ENCODE results near the gene EID2B. TPM values are rescaled to one million over a fixed set of nuclear protein-coding genes. Genes with fewer than 3 reads are reported as not detected.
A peak's percentile ranks its signal among the peaks of the same experiment; 100 is the strongest.

Gene EID2B
- total and polyA plus RNA-seq, 2 of the 13 experiments (the other 11 are each of a cell fraction or from before 2014, with no cell fraction given), result 2.5 to 3.7 TPM

DNA sequence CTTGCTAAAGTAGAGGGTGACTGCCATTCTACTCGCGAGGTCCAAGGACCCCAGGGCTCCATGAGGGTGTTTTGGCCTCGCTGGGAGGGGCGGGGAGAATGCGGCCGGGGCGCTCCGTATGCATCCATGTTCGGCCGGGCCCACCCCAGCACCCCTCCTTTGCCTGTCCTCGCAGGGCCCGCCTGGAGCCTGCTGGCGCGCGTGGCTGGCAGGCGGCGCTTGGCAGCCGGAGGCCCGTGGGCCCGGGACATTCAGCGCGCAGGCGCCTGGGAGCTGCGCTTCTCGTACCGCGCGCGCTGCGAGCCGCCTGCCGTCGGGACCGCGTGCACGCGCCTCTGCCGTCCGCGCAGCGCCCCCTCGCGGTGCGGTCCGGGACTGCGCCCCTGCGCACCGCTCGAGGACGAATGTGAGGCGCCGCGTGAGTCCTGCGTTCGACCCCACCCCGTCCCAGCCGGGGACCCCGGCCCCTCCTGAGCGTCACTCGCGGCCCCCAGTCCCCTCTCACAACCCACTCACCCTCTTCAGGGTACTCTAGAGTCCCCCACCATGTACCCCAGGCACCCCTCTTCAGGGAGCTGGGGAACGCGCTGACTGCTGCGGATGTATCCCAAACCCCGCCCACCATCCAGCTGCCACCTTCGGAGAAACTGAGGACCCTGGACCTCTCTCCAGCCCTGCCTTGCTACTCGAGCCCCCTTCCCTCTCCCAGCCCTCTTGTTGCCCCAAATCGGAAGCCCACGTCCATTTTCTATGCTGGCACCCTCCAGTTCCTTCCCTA lies 29.8 kb downstream of the EID2B start (continued):
- TF ChIP-seq, protein P1, sequence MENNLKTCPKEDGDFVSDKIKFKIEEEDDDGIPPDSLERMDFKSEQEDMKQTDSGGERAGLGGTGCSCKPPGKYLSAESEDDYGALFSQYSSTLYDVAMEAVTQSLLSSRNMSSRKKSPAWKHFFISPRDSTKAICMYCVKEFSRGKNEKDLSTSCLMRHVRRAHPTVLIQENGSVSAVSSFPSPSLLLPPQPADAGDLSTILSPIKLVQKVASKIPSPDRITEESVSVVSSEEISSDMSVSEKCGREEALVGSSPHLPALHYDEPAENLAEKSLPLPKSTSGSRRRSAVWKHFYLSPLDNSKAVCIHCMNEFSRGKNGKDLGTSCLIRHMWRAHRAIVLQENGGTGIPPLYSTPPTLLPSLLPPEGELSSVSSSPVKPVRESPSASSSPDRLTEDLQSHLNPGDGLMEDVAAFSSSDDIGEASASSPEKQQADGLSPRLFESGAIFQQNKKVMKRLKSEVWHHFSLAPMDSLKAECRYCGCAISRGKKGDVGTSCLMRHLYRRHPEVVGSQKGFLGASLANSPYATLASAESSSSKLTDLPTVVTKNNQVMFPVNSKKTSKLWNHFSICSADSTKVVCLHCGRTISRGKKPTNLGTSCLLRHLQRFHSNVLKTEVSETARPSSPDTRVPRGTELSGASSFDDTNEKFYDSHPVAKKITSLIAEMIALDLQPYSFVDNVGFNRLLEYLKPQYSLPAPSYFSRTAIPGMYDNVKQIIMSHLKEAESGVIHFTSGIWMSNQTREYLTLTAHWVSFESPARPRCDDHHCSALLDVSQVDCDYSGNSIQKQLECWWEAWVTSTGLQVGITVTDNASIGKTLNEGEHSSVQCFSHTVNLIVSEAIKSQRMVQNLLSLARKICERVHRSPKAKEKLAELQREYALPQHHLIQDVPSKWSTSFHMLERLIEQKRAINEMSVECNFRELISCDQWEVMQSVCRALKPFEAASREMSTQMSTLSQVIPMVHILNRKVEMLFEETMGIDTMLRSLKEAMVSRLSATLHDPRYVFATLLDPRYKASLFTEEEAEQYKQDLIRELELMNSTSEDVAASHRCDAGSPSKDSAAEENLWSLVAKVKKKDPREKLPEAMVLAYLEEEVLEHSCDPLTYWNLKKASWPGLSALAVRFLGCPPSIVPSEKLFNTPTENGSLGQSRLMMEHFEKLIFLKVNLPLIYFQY (CRISPR knock-in tag; IDR thresholded peaks at IDR 0.05; ENCODE audit: borderline replicate concordance), result peak; percentile 77; the same call in 1 of the 2 replicates
- TF ChIP-seq KLF13 (CRISPR knock-in tag; IDR thresholded peaks at IDR 0.05) (no peak), JUN (CRISPR knock-in tag; IDR thresholded peaks at IDR 0.05) (peak; percentile 92), ZFX (CRISPR knock-in tag; IDR thresholded peaks at IDR 0.05; ENCODE audit: low read depth) (peak; percentile 78), RFXANK (CRISPR knock-in tag; IDR thresholded peaks at IDR 0.05) (peak; percentile 64; the same call in 1 of the 2 replicates), CENPT (CRISPR knock-in tag; IDR thresholded peaks at IDR 0.05; ENCODE audit: low read depth) (peak; percentile 100), ERF (CRISPR knock-in tag; IDR thresholded peaks at IDR 0.05) (peak; percentile 97), POLR2G (IDR thresholded peaks at IDR 0.05; ENCODE audit: low read depth, low read length) (no peak), ZNF343 (CRISPR knock-in tag; IDR thresholded peaks at IDR 0.05) (peak; percentile 97), ZNF83 (CRISPR knock-in tag; IDR thresholded peaks at IDR 0.05; ENCODE audit: borderline replicate concordance) (peak; percentile 89; the same call in 1 of the 2 replicates), ZNF230 (CRISPR knock-in tag; IDR thresholded peaks at IDR 0.05) (peak; percentile 93), JDP2 (CRISPR knock-in tag; IDR thresholded peaks at IDR 0.05; ENCODE audit: borderline replicate concordance) (peak; percentile 96), SIX1 (CRISPR knock-in tag; IDR thresholded peaks at IDR 0.05; ENCODE audit: borderline replicate concordance) (no peak), ZNF430 (CRISPR knock-in tag; IDR thresholded peaks at IDR 0.05) (peak; percentile 93), CENPX (CRISPR knock-in tag; IDR thresholded peaks at IDR 0.05) (no peak), PCBP1 (IDR thresholded peaks at IDR 0.05; ENCODE audit: borderline replicate concordance, low read depth, low read length) (no peak), ZSCAN25 (CRISPR knock-in tag; IDR thresholded peaks at IDR 0.05) (peak; percentile 84), NKX3-1 (CRISPR knock-in tag; IDR thresholded peaks at IDR 0.05) (peak; percentile 99)
- TF ChIP-seq, protein P2, sequence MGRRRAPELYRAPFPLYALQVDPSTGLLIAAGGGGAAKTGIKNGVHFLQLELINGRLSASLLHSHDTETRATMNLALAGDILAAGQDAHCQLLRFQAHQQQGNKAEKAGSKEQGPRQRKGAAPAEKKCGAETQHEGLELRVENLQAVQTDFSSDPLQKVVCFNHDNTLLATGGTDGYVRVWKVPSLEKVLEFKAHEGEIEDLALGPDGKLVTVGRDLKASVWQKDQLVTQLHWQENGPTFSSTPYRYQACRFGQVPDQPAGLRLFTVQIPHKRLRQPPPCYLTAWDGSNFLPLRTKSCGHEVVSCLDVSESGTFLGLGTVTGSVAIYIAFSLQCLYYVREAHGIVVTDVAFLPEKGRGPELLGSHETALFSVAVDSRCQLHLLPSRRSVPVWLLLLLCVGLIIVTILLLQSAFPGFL (CRISPR knock-in tag; IDR thresholded peaks at IDR 0.05), result peak; percentile 93; the same call in 1 of the 2 replicates
- TF ChIP-seq, protein P3, sequence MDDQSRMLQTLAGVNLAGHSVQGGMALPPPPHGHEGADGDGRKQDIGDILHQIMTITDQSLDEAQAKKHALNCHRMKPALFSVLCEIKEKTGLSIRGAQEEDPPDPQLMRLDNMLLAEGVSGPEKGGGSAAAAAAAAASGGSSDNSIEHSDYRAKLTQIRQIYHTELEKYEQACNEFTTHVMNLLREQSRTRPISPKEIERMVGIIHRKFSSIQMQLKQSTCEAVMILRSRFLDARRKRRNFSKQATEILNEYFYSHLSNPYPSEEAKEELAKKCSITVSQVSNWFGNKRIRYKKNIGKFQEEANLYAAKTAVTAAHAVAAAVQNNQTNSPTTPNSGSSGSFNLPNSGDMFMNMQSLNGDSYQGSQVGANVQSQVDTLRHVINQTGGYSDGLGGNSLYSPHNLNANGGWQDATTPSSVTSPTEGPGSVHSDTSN (CRISPR knock-in tag; IDR thresholded peaks at IDR 0.05; ENCODE audit: borderline replicate concordance), result peak; percentile 76; the same call in 1 of the 2 replicates
- TF ChIP-seq, protein P4, sequence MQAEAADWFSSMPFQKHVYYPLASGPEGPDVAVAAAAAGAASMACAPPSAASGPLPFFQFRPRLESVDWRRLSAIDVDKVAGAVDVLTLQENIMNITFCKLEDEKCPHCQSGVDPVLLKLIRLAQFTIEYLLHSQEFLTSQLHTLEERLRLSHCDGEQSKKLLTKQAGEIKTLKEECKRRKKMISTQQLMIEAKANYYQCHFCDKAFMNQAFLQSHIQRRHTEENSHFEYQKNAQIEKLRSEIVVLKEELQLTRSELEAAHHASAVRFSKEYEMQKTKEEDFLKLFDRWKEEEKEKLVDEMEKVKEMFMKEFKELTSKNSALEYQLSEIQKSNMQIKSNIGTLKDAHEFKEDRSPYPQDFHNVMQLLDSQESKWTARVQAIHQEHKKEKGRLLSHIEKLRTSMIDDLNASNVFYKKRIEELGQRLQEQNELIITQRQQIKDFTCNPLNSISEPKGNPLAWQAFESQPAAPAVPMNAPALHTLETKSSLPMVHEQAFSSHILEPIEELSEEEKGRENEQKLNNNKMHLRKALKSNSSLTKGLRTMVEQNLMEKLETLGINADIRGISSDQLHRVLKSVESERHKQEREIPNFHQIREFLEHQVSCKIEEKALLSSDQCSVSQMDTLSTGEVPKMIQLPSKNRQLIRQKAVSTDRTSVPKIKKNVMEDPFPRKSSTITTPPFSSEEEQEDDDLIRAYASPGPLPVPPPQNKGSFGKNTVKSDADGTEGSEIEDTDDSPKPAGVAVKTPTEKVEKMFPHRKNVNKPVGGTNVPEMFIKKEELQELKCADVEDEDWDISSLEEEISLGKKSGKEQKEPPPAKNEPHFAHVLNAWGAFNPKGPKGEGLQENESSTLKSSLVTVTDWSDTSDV (CRISPR knock-in tag; IDR thresholded peaks at IDR 0.05), result peak; percentile 65; the same call in 1 of the 2 replicates

Measured in HepG2 (cell line).